ENCODE results near the gene ZBTB4.
A peak's percentile ranks its signal among the peaks of the same experiment; 100 is the strongest.
"Not testable (repeated sequence)": the region's sequence is repeated elsewhere in the genome, so short reads cannot be mapped to it uniquely, and the experiment has no call there.

The ZBTB4 gene

DNA sequence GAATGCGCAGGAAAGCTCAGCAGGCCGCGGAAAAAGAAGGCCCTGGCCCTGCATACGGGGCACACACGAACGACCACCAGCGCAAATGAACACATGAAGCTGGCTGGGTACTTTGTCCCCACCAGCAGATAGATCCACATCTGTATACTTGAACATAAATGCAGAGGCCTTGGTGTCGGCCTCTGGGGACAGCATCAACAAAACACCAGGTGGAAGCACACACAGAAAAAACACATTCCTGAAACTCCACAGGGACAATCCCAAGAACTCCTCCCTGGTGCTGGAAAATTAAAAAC lies 606 bp upstream of the ZBTB4 start:
- no CpG with 5 or more reads among the region's 8 CpGs for WGBS (ENCODE audit: insufficient coverage, insufficient read length)
- Histone ChIP-seq H3K4me1 (ENCODE audit: control insufficient read depth, insufficient read depth, low read length) (peaks cover 2% of the 10 kb centered on the region), H3K27me3 (ENCODE audit: control insufficient read depth, insufficient read depth, low read length) (no peaks in the 10 kb centered on the region), H3K4me3 (ENCODE audit: low read length) (peak overlapping the region; percentile 82; the same call in 1 of the 2 replicates), H3K27ac (ENCODE audit: low read length) (no peak overlapping the region), H3K9me3 (ENCODE audit: control insufficient read depth, insufficient read depth, low read length) (no peaks in the 10 kb centered on the region), H3K36me3 (ENCODE audit: control insufficient read depth, insufficient read depth, low read length) (no peaks in the 10 kb centered on the region)
- no peak for DNase-seq (ENCODE audit: low read depth, low spot score)

GRCh38 chr17:7478276-7479212 lies 887 bp downstream of the ZBTB4 start:
- Histone ChIP-seq H3K27ac (ENCODE audit: low read length) (no peak overlapping the region), H3K4me1 (ENCODE audit: control insufficient read depth, insufficient read depth, low read length) (peaks cover 2% of the 10 kb centered on the region), H3K36me3 (ENCODE audit: control insufficient read depth, insufficient read depth, low read length) (no peaks in the 10 kb centered on the region), H3K27me3 (ENCODE audit: control insufficient read depth, insufficient read depth, low read length) (no peaks in the 10 kb centered on the region), H3K4me3 (ENCODE audit: low read length) (peak overlapping the region; percentile 82; the same call in 1 of the 2 replicates), H3K9me3 (ENCODE audit: control insufficient read depth, insufficient read depth, low read length) (no peaks in the 10 kb centered on the region)
- DNase-seq (ENCODE audit: low read depth, low spot score) = no peak
- WGBS (ENCODE audit: insufficient coverage, insufficient read length) = no CpG with 5 or more reads among the region's 40 CpGs

DNA sequence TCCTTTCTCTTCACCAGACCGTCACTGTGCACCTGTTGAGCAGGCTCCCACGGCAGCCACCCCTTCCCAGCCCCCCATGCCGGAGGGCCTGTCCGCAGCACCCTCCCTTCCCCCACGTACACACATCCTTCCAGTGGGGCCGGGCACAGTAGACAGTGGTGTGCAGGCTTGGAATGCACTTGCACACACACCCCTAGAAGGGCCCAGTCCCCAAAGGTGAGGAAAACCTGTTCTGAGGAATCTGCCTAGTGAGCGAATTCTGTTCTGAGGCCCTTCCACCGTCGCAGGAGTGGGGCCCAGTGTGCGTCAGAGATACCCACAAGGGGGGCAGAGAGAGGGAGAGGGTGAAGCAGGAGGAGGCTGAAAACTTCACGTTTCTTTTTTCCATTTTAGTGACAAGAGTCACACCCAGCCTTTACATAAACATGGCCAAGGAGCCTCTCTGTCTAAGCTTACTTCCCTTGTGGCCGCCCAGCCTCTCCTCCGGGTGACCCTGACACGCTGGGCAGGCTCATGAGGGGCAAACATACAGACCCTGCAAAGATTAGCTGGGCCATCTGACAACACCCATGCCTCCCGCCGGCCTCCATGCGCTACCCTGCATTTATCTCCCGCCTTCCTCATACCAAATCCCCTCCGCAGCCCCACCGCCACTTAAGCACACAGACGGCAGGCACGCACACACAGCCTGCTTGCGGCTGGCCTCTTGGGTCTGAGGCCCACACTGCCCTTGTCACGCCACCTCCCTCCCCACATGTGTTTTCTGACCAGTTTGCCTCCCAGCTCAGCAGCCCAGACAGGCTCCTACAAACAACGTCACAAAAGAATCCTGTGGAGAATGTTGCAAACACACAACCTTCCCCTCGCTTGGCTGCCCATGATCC lies 1.8 kb downstream of the ZBTB4 start:
- no peaks in the 10 kb centered on the region for H3K9me3 ChIP-seq (ENCODE audit: control insufficient read depth, insufficient read depth, low read length)
- H3K27me3 ChIP-seq (ENCODE audit: control insufficient read depth, insufficient read depth, low read length) = no peaks in the 10 kb centered on the region
- no CpG with 5 or more reads among the region's 26 CpGs for WGBS (ENCODE audit: insufficient coverage, insufficient read length)
- no peak for DNase-seq (ENCODE audit: low read depth, low spot score)
- H3K4me1 ChIP-seq (ENCODE audit: control insufficient read depth, insufficient read depth, low read length) = peaks cover 2% of the 10 kb centered on the region
- no peaks in the 10 kb centered on the region for H3K36me3 ChIP-seq (ENCODE audit: control insufficient read depth, insufficient read depth, low read length)
- no peak overlapping the region for H3K27ac ChIP-seq (ENCODE audit: low read length)
- no peak overlapping the region for H3K4me3 ChIP-seq (ENCODE audit: low read length)

DNA sequence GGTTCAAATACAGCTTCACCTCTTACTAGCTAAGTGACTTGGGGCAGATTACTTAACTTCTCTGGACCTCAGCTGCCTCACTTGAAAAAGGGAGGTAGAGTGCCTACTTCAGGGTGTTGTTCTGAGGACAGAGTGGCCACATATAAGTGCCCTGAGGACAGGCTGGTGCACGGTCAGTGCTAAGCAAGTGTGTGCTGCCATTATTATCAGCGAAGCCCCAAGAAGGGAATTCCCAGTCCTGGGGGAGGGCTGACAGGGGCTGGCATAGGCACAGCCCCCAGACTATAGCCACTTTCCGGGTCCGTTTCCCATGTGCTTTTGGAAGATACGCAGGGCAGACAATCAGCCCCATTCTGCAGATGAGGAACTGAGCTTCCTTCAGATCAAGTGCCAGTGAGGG lies 2.5 kb downstream of the ZBTB4 start:
- H3K27ac ChIP-seq (ENCODE audit: low read length) = no peak overlapping the region
- no peak overlapping the region for H3K4me3 ChIP-seq (ENCODE audit: low read length)
- H3K36me3 ChIP-seq (ENCODE audit: control insufficient read depth, insufficient read depth, low read length) = no peaks in the 10 kb centered on the region
- no peaks in the 10 kb centered on the region for H3K27me3 ChIP-seq (ENCODE audit: control insufficient read depth, insufficient read depth, low read length)
- DNase-seq (ENCODE audit: low read depth, low spot score) = no peak
- peaks cover 2% of the 10 kb centered on the region for H3K4me1 ChIP-seq (ENCODE audit: control insufficient read depth, insufficient read depth, low read length)
- H3K9me3 ChIP-seq (ENCODE audit: control insufficient read depth, insufficient read depth, low read length) = no peaks in the 10 kb centered on the region
- WGBS (ENCODE audit: insufficient coverage, insufficient read length) = no CpG with 5 or more reads among the region's 5 CpGs

GRCh38 chr17:7476494-7476893 lies 2.9 kb downstream of the ZBTB4 start:
- no CpG with 5 or more reads among the region's 3 CpGs for WGBS (ENCODE audit: insufficient coverage, insufficient read length)
- DNase-seq (ENCODE audit: low read depth, low spot score) = no peak
- Histone ChIP-seq H3K27me3 (ENCODE audit: control insufficient read depth, insufficient read depth, low read length) (no peaks in the 10 kb centered on the region), H3K27ac (ENCODE audit: low read length) (no peak overlapping the region), H3K36me3 (ENCODE audit: control insufficient read depth, insufficient read depth, low read length) (no peaks in the 10 kb centered on the region), H3K4me1 (ENCODE audit: control insufficient read depth, insufficient read depth, low read length) (peaks cover 2% of the 10 kb centered on the region), H3K4me3 (ENCODE audit: low read length) (no peak overlapping the region), H3K9me3 (ENCODE audit: control insufficient read depth, insufficient read depth, low read length) (no peaks in the 10 kb centered on the region)

DNA sequence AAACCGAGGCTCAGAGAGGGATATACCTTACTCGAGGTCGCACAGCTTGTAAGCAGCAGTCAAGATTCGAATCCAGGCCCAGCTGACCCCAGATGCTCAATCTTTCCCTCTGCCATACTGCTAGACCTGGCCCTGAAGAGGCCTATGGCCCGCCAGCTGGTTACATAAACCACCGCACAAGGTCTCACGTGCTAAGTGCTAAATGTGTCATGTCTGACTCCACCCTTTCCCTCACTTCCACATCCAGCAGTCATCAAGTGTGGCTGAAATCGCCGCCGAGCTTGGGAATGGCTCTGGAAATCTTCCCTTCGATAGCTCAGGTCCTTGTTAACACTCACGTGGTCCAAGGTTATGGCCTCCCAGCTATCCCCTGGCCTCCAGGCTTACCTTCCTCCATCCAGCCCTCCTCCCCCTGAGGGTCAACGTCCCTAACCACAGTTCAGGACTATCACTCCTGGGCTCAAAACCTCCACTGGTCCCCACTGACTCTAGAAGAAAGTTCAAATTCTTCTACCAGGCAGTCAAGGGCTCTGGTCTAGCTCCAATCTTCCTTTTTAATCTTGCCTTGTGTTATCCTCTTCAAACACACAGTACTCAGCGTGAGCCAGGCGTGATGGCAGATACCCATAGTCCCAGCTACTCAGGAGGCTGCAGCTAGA lies 3.5 kb downstream of the ZBTB4 start:
- Histone ChIP-seq H3K4me3 (ENCODE audit: low read length) (no peak overlapping the region), H3K36me3 (ENCODE audit: control insufficient read depth, insufficient read depth, low read length) (no peaks in the 10 kb centered on the region), H3K27me3 (ENCODE audit: control insufficient read depth, insufficient read depth, low read length) (no peaks in the 10 kb centered on the region), H3K4me1 (ENCODE audit: control insufficient read depth, insufficient read depth, low read length) (peaks cover 2% of the 10 kb centered on the region), H3K9me3 (ENCODE audit: control insufficient read depth, insufficient read depth, low read length) (no peaks in the 10 kb centered on the region), H3K27ac (ENCODE audit: low read length) (no peak overlapping the region)
- no CpG with 5 or more reads among the region's 15 CpGs for WGBS (ENCODE audit: insufficient coverage, insufficient read length)
- no peak for DNase-seq (ENCODE audit: low read depth, low spot score)

DNA sequence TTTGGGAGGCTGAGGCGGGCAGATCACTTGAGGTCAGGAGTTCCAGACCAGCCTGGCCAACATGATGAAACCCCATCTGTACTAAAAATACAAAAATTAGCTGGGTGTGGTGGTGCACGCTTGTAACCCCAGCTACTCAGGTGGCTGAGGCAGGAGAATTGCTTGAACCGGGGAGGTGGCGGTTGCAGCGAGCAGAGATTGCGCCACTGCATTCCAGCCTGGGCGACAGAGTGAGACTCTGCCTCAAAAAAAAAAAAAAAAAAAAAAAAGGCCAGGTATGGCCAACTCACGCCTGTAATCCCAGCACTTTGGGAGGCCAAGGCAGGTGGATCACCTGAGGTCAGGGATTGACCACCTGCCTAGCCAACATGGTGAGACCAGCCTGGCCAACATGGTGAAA lies 4.7 kb downstream of the ZBTB4 start:
- no CpG with 5 or more reads among the region's 8 CpGs for WGBS (ENCODE audit: insufficient coverage, insufficient read length)
- not testable (repeated sequence) for H3K27ac ChIP-seq (ENCODE audit: low read length)

DNA sequence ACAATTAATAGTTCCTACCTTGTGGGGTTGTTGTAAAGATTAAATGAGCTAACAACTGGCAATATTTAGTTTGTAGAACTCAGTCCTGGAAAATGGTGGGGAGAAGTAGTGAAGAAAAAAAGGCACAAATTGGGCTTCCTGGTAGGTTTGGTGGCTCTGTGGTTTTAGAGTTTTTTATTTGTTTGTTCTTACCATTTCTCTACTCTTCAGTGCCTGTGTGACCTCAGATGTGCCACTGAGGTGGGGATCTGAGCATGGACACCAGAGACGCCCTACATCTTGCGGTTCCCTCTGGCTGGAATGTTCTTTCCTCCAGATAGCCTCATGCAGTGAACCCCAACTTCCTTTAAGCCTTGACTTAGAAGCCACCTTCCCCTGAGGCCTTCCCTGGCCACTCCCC lies 7.7 kb downstream of the ZBTB4 start:
- H3K9me3 ChIP-seq (ENCODE audit: control insufficient read depth, insufficient read depth, low read length) = no peaks in the 10 kb centered on the region
- H3K27ac ChIP-seq (ENCODE audit: low read length) = no peak overlapping the region
- no peaks in the 10 kb centered on the region for H3K36me3 ChIP-seq (ENCODE audit: control insufficient read depth, insufficient read depth, low read length)
- H3K27me3 ChIP-seq (ENCODE audit: control insufficient read depth, insufficient read depth, low read length) = no peaks in the 10 kb centered on the region
- no peaks in the 10 kb centered on the region for H3K4me1 ChIP-seq (ENCODE audit: control insufficient read depth, insufficient read depth, low read length)
- no CpG with 5 or more reads among the region's 2 CpGs for WGBS (ENCODE audit: insufficient coverage, insufficient read length)
- DNase-seq (ENCODE audit: low read depth, low spot score) = no peak
- no peak overlapping the region for H3K4me3 ChIP-seq (ENCODE audit: low read length)

More for the DNA sequence above, 4.7 kb downstream of the ZBTB4 start:
- H3K36me3 ChIP-seq (ENCODE audit: control insufficient read depth, insufficient read depth, low read length); H3K9me3 ChIP-seq (ENCODE audit: control insufficient read depth, insufficient read depth, low read length); H3K4me3 ChIP-seq (ENCODE audit: low read length); H3K4me1 ChIP-seq (ENCODE audit: control insufficient read depth, insufficient read depth, low read length); H3K27me3 ChIP-seq (ENCODE audit: control insufficient read depth, insufficient read depth, low read length); DNase-seq (ENCODE audit: low read depth, low spot score): not testable (repeated sequence)

GRCh38 chr17:7470457-7470973 lies 8.9 kb downstream of the ZBTB4 start:
- not testable (repeated sequence) for H3K36me3 ChIP-seq (ENCODE audit: control insufficient read depth, insufficient read depth, low read length); H3K27me3 ChIP-seq (ENCODE audit: control insufficient read depth, insufficient read depth, low read length); DNase-seq (ENCODE audit: low read depth, low spot score); H3K4me3 ChIP-seq (ENCODE audit: low read length); H3K9me3 ChIP-seq (ENCODE audit: control insufficient read depth, insufficient read depth, low read length); H3K27ac ChIP-seq (ENCODE audit: low read length); H3K4me1 ChIP-seq (ENCODE audit: control insufficient read depth, insufficient read depth, low read length)
- WGBS (ENCODE audit: insufficient coverage, insufficient read length) = no CpG with 5 or more reads among the region's 8 CpGs

- H3K27me3 ChIP-seq (ENCODE audit: control insufficient read depth, insufficient read depth, low read length); H3K4me3 ChIP-seq (ENCODE audit: low read length): not testable (repeated sequence)
- no CpG with 5 or more reads among the region's 12 CpGs for WGBS (ENCODE audit: insufficient coverage, insufficient read length)
Measured at GRCh38 chr17:7469843-7470242, 9.6 kb downstream of the ZBTB4 start.

More at GRCh38 chr17:7469843-7470242, 9.6 kb downstream of the ZBTB4 start:
- H3K4me1 ChIP-seq (ENCODE audit: control insufficient read depth, insufficient read depth, low read length); DNase-seq (ENCODE audit: low read depth, low spot score); H3K27ac ChIP-seq (ENCODE audit: low read length); H3K36me3 ChIP-seq (ENCODE audit: control insufficient read depth, insufficient read depth, low read length); H3K9me3 ChIP-seq (ENCODE audit: control insufficient read depth, insufficient read depth, low read length): not testable (repeated sequence)
